Heart right ventricle (tissue), 16 donors: ENCODE measurements around the gene TMEM233. TPM values are rescaled to one million over a fixed set of nuclear protein-coding genes. Genes with fewer than 3 reads are reported as not detected.

Source experiments
- ATAC-seq, 8 donors: fragments of 200-7000 bp; cut with Tn5 transposase; one replicate each; pipeline ENCODE4 v1.9.1; 2020; ENCODE audit warnings: mild to moderate bottlenecking in 8 of 8, moderate library complexity in 8 of 8, moderate number of reproducible peaks in 1 of 8
- DNase-seq, 2 donors: peaks; one replicate each; pipeline ENCODE4 v3.0.0-alpha.2; 2020
- H3K27ac ChIP-seq, 10 donors: fragments of 200-600 bp; sonication (generic) in 2 of 10; one replicate each; pipeline versions ENCODE4 v1.5.0 to v1.8.0; 2020 to 2022; ENCODE audit warnings: mild to moderate bottlenecking in 3 of 10
- H3K27me3 ChIP-seq, 7 donors: fragments of 200-600 bp; one replicate each; pipeline ENCODE4 v1.8.0; 2021 to 2022; ENCODE audit warnings: mild to moderate bottlenecking in 2 of 7
- H3K36me3 ChIP-seq, 9 donors: fragments of 200-600 bp; sonication (generic) in 1 of 9; one replicate each; pipeline versions ENCODE4 v1.5.0 to v1.8.0; 2020 to 2022; ENCODE audit warnings: mild to moderate bottlenecking in 2 of 9
- H3K4me1 ChIP-seq, 9 donors: fragments of 200-600 bp; sonication (generic) in 1 of 9; one replicate each; pipeline versions ENCODE4 v1.5.0 to v1.8.0; 2020 to 2022; ENCODE audit warnings: mild to moderate bottlenecking in 4 of 9
- H3K4me3 ChIP-seq, 10 donors: fragments of 200-600 bp; sonication (generic) in 2 of 10; one replicate each; pipeline versions ENCODE4 v1.5.0 to v1.8.0; 2020 to 2022; ENCODE audit warnings: mild to moderate bottlenecking in 7 of 10, moderate library complexity in 2 of 10
- H3K9me3 ChIP-seq, 11 donors: fragments of 200-600 bp in 10 of 11; sonication (generic) in 2 of 11; one replicate each; pipeline versions ENCODE4 v1.5.0 to v1.8.0; 2013 to 2022; ENCODE audit warnings: mild to moderate bottlenecking in 2 of 11, control low read depth in 1 of 11, moderate library complexity in 1 of 11
- WGBS, 2 donors: extraction: QIAGEN DNeasy Blood & Tissue Kit; methylation state at CpG; one replicate each; pipeline ENCODE4 v1.1.7; 2013; ENCODE audit warnings: inconsistent platforms in 1 of 2; 5-methylcytosine and 5-hydroxymethylcytosine counted together
- intact Hi-C, 10 donors: fragments of 100-400 bp; cut with DNase I; formaldehyde crosslinking; loops; one replicate each; pipeline versions ENCODE4 v1.11.1 to v1.14.2; 2022
- long read RNA-seq, 3 donors: library from polyadenylated mRNA; unstranded; transcript quantifications; one replicate each; pipeline ENCODE4 v2.0.0, GENCODE V29; 2020 to 2021
- polyA plus RNA-seq, 2 donors: library from polyadenylated mRNA; stranded (reverse); fragments of 200-250 nt; gene quantifications; one replicate each; pipeline ENCODE4 v1.2.3, GENCODE V29; 2013
- total RNA-seq, 10 donors: library from RNA; stranded (reverse); fragmentation: NEBNext Ultra II Directional in 3 of 10; extraction: Animal tissue kit (Norgen Biotek cat#: 25700) in 3 of 10; gene quantifications; one replicate each; pipeline versions ENCODE4 v1.2.1 to v1.2.4, GENCODE V29; 2021 to 2023
- TF ChIP-seq, protein P1 (sequence below), 9 donors: fragments of 200-600 bp; sonication (generic) in 2 of 9; IDR thresholded peaks; one replicate each; pipeline versions ENCODE4 v1.5.0 to v1.8.0; 2021 to 2022; ENCODE audit warnings: antibody characterized with exemption in 9 of 9, mild to moderate bottlenecking in 5 of 9, moderate library complexity in 1 of 9
- donor health status: Arrhythmogenic right ventricular cardiomyopathy.
- donor health status: ischemic (EF 13 %, LVEDD 7.1; RV severe dilation, severe dysfunction).
- donor health status: healthy with polysubstance abuse.
- donor health status: DM: no; HTN: yes; CAD: no.
- donor health status: DM: no; HTN: no; CAD: no.
- donor health status: ischemic (EF 25% LVEDD 6.9; RV normal size, moderate dysfunction).
- donor health status: ischemic (EF 25% LVEDD 5.7; RV mildly dilated, moderate dysfunction).
- donor health status: healthy.
- donor health status: DM: yes; HTN: yes; CAD: no.
- donor health status: Ischemic cardiomyopathy.
- donor health status: ischemic (EF 35%, LVEDD 5.7; RV mildly dilated, moderate dysfunction).
- donor health status: nonischemic (EF 11% LVEDD 7.7; RV severe dilation, severe dysfunction).
- donor health status: DM: yes; HTN: yes; CAD: no.
- donor health status: PGD.
- donor health status: ischemic (EF 29% LVEDD 5.4; RV normal size, mild dysfunction).
- donor health status: nonischemic (EF 23%, LVEDD 6.1; RV moderate dilation, normal function).

TMEM233 gene
- under 1 TPM in 9 of 10 donors, not detected in 1; 0.10 to 0.92 (median 0.49) TPM for total RNA-seq
- under 1 TPM; 0.15 to 0.36 TPM for polyA plus RNA-seq
- long read RNA-seq, donor 1: 0 reads
- long read RNA-seq, donor 2, partial matches to known transcripts: 0 of 1 reads
- long read RNA-seq, donor 2, other reads (novel, unspliced or antisense): 1 of 1 reads
- long read RNA-seq, donor 3, partial matches to known transcripts: 0 of 3 reads
- long read RNA-seq, donor 3, other reads (novel, unspliced or antisense): 2 of 3 reads

DNA sequence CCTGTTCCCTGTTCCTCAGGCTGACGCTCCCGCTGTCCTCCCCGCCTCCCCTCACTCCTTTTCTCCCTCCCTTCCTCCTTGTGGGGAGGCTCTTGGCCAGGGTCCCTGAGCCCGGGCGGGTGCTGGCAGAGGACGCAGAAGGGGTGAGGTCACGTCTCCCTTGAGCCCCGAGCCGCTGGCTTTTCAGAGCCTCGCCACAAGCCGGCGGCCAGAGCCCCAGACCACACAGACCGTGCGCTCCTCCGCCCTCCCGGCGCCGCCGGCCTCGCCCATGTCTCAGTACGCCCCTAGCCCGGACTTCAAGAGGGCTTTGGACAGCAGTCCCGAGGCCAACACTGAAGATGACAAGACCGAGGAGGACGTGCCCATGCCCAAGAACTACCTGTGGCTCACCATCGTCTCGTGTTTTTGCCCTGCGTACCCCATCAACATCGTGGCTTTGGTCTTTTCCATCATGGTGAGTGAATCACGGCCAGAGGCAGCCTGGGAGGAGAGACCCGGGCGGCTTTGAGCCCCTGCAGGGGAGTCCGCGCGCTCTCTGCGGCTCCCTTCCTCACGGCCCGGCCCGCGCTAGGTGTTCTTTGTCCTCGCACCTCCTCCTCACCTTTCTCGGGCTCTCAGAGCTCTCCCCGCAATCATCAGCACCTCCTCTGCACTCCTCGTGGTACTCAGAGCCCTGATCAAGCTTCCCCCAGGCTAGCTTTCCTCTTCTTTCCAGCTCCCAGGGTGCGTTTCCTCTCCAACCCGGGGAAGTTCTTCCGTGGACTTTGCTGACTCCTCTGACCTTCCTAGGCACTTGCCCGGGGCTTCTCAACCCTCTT, at the start of gene TMEM233:
TSS of gene TMEM233 (plus strand) at position 197 of the 821 bp plus-strand sequence. CDS start at position 272, 75 bp downstream.
- DNase-seq (peak; percentile 10 to 23), ATAC-seq (peak; percentile 31 to 62 (median 46))
- no peaks in the 10 kb centered on the region for H3K36me3 ChIP-seq
- H3K4me1 ChIP-seq: peaks cover 0 to 40% (median 21%) of the 10 kb centered on the region in 9 donors
- TF ChIP-seq, protein P1, sequence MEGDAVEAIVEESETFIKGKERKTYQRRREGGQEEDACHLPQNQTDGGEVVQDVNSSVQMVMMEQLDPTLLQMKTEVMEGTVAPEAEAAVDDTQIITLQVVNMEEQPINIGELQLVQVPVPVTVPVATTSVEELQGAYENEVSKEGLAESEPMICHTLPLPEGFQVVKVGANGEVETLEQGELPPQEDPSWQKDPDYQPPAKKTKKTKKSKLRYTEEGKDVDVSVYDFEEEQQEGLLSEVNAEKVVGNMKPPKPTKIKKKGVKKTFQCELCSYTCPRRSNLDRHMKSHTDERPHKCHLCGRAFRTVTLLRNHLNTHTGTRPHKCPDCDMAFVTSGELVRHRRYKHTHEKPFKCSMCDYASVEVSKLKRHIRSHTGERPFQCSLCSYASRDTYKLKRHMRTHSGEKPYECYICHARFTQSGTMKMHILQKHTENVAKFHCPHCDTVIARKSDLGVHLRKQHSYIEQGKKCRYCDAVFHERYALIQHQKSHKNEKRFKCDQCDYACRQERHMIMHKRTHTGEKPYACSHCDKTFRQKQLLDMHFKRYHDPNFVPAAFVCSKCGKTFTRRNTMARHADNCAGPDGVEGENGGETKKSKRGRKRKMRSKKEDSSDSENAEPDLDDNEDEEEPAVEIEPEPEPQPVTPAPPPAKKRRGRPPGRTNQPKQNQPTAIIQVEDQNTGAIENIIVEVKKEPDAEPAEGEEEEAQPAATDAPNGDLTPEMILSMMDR (IDR thresholded peaks at IDR 0.05): no peak
- H3K27ac ChIP-seq: peak within 1 kb of the TSS in 9 of 10 donors; percentile 38 to 88 (median 71)
- whole genome bisulfite sequencing, 2 donors: 1% methylated on average over 48 of the region's 48 CpGs
- intact Hi-C loops: loop anchor here in 1 of 10 donors (10.0 kb wide), 1 partner anchor 51 kb away; no protein-coding TSS in a partner anchor
- no peaks in the 10 kb centered on the region for H3K9me3 ChIP-seq
- peaks cover 0 to 71% (median 55%) of the 10 kb centered on the region in 7 donors for H3K27me3 ChIP-seq
- peak within 1 kb of the TSS; percentile 38 to 69 (median 55) for H3K4me3 ChIP-seq

DNA sequence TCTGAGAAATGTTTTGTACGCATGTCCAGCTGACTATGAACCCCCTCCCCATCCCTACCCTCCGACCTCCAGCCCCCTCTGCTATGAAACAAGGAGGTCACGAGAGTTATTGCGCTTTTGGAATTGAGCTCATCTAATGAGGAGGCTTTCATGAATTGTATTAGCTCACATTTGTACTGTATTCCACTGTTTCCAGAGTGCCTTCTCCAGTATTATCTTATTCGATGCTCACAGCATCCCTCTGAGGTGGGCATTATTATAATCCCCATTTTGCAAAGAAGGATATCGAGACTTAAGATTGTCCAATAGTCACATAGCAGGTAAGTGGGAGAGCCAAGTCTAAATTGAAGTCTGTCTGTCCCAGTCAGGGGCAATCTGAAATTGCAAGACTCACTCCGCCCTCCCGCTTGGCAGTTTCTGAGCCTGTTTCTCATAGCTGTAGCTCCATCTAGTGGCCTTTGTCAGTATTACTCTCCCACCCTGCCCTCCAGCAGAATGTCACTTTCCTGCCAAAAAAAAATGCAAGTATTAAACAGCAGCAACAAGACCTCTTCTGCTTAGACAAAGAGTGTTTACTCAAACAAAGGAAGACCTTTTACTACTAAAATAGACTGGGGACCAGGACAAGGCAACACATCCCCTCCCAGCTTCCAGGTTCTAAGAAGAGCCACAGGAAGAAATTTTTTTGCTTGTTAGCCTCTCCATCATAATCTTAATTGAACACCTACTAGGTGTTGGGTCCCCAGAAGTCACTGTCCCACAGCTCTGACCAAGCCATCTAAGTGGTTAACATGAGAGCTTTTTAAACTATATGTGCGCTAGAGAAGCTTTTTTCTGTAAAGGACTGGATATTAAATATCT, 48.6 kb upstream of the TMEM233 start:
- peak; percentile 23 to 59 for DNase-seq
- WGBS, 2 donors: 49 to 54% methylated on average over 9 of the region's 9 CpGs
- no peak overlapping the region for H3K4me3 ChIP-seq
- no peak overlapping the region for H3K27ac ChIP-seq
- TF ChIP-seq, protein P1 (IDR thresholded peaks at IDR 0.05): peak; percentile 78 to 91 (median 88)
- ATAC-seq: peak in 7 of 8 donors; percentile 39 to 75 (median 67)
- H3K4me1 ChIP-seq: no peaks in the 10 kb centered on the region
- no peaks in the 10 kb centered on the region for H3K9me3 ChIP-seq
- intact Hi-C loops: loop anchor here (2.0 to 10.0 kb wide), 12 partner anchors 98 to 1140 kb away; partner anchors contain the start of gene SRRM4 (in 2 of the 10)
- peaks cover 0 to 25% (median 5%) of the 10 kb centered on the region in 7 donors for H3K27me3 ChIP-seq
- no peaks in the 10 kb centered on the region for H3K36me3 ChIP-seq

DNA sequence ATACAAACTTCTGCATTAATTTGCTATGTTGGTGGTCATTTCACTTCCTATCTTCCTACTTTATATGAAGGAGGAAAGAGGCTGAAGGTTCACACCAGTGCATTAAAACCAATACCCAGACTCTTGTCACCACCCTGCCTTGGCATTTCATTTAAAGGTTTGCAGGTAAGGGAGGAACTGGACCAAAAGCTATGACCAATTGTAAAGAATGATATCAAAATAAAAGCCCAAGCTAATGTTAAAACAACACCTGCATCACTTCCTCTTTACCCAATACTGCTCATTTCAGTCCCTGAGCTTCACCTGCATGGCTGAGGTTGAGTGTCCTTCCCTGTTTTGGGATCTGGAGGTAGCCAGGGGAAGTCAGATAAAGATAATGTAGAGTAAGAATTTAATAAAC, 47.2 kb upstream of the TMEM233 start:
- Histone ChIP-seq H3K4me1 (no peaks in the 10 kb centered on the region), H3K4me3 (no peak overlapping the region), H3K27me3 (peaks cover 0 to 25% (median 0%) of the 10 kb centered on the region in 7 donors), H3K9me3 (no peaks in the 10 kb centered on the region), H3K27ac (no peak overlapping the region), H3K36me3 (no peaks in the 10 kb centered on the region)
- TF ChIP-seq, protein P1 (IDR thresholded peaks at IDR 0.05): no peak
- no peak for DNase-seq
- no peak for ATAC-seq
- intact Hi-C loops: loop anchor here in 9 of 10 donors (5.0 to 10.0 kb wide), 9 partner anchors 99 to 1142 kb away; partner anchors contain the start of gene SRRM4 (in 2 of the 9)
